Activated naive CD4-positive, alpha-beta T cell treated with Interleukin-2 at 50 U/mL for 16 hours (primary cell): ENCODE data around the gene IRF9.

Experiments used
- DNase-seq: peaks from one replicate; pipeline ENCODE4 v3.0.0-alpha.2; 2020

The IRF9 gene

GRCh38 chr14:24149302-24149969, 11.6 kb upstream of the IRF9 start:
- no peak for DNase-seq

- DNase-seq, result no peak
These were observed 11.0 kb upstream of the IRF9 start for GRCh38 chr14:24150061-24150460.

GRCh38 chr14:24150567-24150966, 10.5 kb upstream of the IRF9 start:
- DNase-seq, result no peak

- DNase-seq, result no peak
These were observed 10.1 kb upstream of the IRF9 start for GRCh38 chr14:24150993-24151392.

- DNase-seq, result no peak
These were observed 9.5 kb upstream of the IRF9 start for GRCh38 chr14:24151404-24152080.

- no peak for DNase-seq
These were observed 6.0 kb upstream of the IRF9 start for GRCh38 chr14:24155100-24155499.

GRCh38 chr14:24156840-24157239, 4.2 kb upstream of the IRF9 start:
- DNase-seq, result no peak

- no peak for DNase-seq
These were observed 3.7 kb upstream of the IRF9 start for GRCh38 chr14:24157331-24157730.

GRCh38 chr14:24159777-24160498, 1.1 kb upstream of the IRF9 start:
- DNase-seq, result no peak

- DNase-seq, result no peak
These were observed 591 bp upstream of the IRF9 start for GRCh38 chr14:24160499-24160849.

- peak; percentile 40 for DNase-seq
These were observed 1.0 kb downstream of the IRF9 start for GRCh38 chr14:24162093-24162492.

- DNase-seq, result no peak
These were observed 3.5 kb downstream of the IRF9 start for GRCh38 chr14:24164518-24164991.

GRCh38 chr14:24165785-24166184, 4.7 kb downstream of the IRF9 start:
- DNase-seq, result no peak

GRCh38 chr14:24167469-24168114, 6.5 kb downstream of the IRF9 start:
- no peak for DNase-seq

- peak; percentile 67 for DNase-seq
These were observed 10.6 kb downstream of the IRF9 start, which contains the start of gene REC8 for GRCh38 chr14:24171422-24172260. Gene REC8, plus strand, starts transcription at chr14:24172080. Its CDS starts 473 bp downstream, at chr14:24172553.

- DNase-seq, result no peak
These were observed 11.3 kb downstream of the IRF9 start for GRCh38 chr14:24172261-24172860.

GRCh38 chr14:24172871-24173281, 11.8 kb downstream of the IRF9 start:
- DNase-seq, result no peak

GRCh38 chr14:24176599-24176998, 15.5 kb downstream of the IRF9 start:
- DNase-seq, result no peak

GRCh38 chr14:24177041-24177825, 16.2 kb downstream of the IRF9 start:
- no peak for DNase-seq

- DNase-seq, result no peak
These were observed 16.8 kb downstream of the IRF9 start for GRCh38 chr14:24177891-24178290.
